ENCODE results near the gene GAS7.

Gene GAS7

GRCh38 chr17:10048629-10049350 is 149.6 kb downstream of the GAS7 start:
- 89 to 92% methylated on average over 6 to 7 of the region's 7 CpGs for WGBS, 2 experiments (ENCODE audit: insufficient coverage in 2 of 2)
- H3K4me1 ChIP-seq (ENCODE audit: control insufficient read depth, insufficient read depth, low read length, poor library complexity, severe bottlenecking), result peaks cover 19% of the 10 kb centered on the region
- no peaks in the 10 kb centered on the region for H3K9me3 ChIP-seq (ENCODE audit: control insufficient read depth, low read length)
- peak overlapping the region; percentile 77 for H3K27ac ChIP-seq (ENCODE audit: low read depth, low read length, severe bottlenecking)
- no peaks in the 10 kb centered on the region for H3K36me3 ChIP-seq (ENCODE audit: control insufficient read depth, insufficient read depth, low read length)
- no peak overlapping the region for H3K4me3 ChIP-seq (ENCODE audit: extremely low read depth, insufficient read depth, low read length, poor library complexity, severe bottlenecking)

DNA sequence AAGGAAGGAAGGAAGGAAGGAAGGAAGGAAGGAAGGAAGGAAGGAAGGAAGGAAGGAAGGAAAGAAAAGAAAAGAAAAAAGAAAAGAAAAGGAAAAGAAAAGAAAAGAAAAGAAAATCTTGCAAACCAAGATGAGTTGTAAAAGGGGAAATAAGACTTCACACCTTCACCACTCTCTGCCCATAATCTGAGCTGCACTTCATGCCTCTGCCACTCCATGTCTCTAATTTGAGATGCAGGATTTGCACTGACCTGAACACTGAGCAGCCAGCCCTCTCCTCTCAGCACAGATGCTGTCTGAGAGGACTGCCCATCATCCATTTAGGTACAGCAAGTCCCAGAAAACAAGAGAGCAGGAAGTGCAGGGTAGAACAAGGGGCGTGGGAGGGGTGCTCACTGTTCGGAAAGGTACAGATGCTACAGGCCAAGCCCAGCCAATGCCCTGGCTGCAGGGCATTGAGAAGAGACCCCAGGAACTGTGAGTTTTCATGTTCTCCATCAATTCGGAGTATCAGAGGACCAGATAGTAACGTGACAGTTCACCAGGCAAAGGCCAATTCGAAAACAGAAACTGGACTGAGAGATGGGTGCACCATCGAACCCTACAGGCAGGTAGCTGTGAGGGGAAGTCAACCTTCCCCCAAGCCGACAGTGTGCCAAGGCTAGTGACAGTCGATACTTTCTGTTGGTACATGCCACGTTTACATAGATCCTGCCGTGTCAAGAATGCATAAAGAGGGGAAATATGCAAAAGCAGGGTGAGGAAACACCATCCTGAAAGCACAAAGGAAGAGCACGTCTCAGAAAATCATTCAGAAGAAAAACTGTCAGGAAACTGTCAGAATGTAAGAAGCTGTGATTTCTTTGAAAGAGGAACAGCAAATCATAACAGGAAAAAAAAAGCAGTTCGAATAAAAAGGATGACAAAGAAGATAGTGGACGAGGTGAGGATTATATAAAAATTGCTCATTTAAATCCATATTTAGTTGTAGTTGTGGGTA is 151.3 kb downstream of the GAS7 start:
- Histone ChIP-seq H3K4me3 (ENCODE audit: extremely low read depth, insufficient read depth, low read length, poor library complexity, severe bottlenecking) (no peak overlapping the region), H3K27ac (ENCODE audit: low read depth, low read length, severe bottlenecking) (no peak overlapping the region), H3K36me3 (ENCODE audit: control insufficient read depth, insufficient read depth, low read length) (no peaks in the 10 kb centered on the region), H3K4me1 (ENCODE audit: control insufficient read depth, insufficient read depth, low read length, poor library complexity, severe bottlenecking) (peaks cover 19% of the 10 kb centered on the region), H3K9me3 (ENCODE audit: control insufficient read depth, low read length) (no peaks in the 10 kb centered on the region)
- 74 to 84% methylated on average over 11 of the region's 13 CpGs for WGBS, 2 experiments (ENCODE audit: insufficient coverage in 2 of 2)

GRCh38 chr17:10045871-10046658 is 152.3 kb downstream of the GAS7 start:
- H3K36me3 ChIP-seq (ENCODE audit: control insufficient read depth, insufficient read depth, low read length), result no peaks in the 10 kb centered on the region
- no peaks in the 10 kb centered on the region for H3K9me3 ChIP-seq (ENCODE audit: control insufficient read depth, low read length)
- no peak overlapping the region for H3K4me3 ChIP-seq (ENCODE audit: extremely low read depth, insufficient read depth, low read length, poor library complexity, severe bottlenecking)
- H3K27ac ChIP-seq (ENCODE audit: low read depth, low read length, severe bottlenecking), result no peak overlapping the region
- peaks cover 8% of the 10 kb centered on the region for H3K4me1 ChIP-seq (ENCODE audit: control insufficient read depth, insufficient read depth, low read length, poor library complexity, severe bottlenecking)
- WGBS, 2 experiments (ENCODE audit: insufficient coverage in 2 of 2), result 88 to 94% methylated on average over 10 to 16 of the region's 17 CpGs

GRCh38 chr17:10042589-10043244 is 155.7 kb downstream of the GAS7 start:
- Histone ChIP-seq H3K36me3 (ENCODE audit: control insufficient read depth, insufficient read depth, low read length) (no peaks in the 10 kb centered on the region), H3K4me3 (ENCODE audit: extremely low read depth, insufficient read depth, low read length, poor library complexity, severe bottlenecking) (no peak overlapping the region), H3K9me3 (ENCODE audit: control insufficient read depth, low read length) (no peaks in the 10 kb centered on the region), H3K27ac (ENCODE audit: low read depth, low read length, severe bottlenecking) (no peak overlapping the region), H3K4me1 (ENCODE audit: control insufficient read depth, insufficient read depth, low read length, poor library complexity, severe bottlenecking) (no peaks in the 10 kb centered on the region)
- WGBS, 2 experiments (ENCODE audit: insufficient coverage in 2 of 2), result 95 to 97% methylated on average over 8 to 9 of the region's 9 CpGs

DNA sequence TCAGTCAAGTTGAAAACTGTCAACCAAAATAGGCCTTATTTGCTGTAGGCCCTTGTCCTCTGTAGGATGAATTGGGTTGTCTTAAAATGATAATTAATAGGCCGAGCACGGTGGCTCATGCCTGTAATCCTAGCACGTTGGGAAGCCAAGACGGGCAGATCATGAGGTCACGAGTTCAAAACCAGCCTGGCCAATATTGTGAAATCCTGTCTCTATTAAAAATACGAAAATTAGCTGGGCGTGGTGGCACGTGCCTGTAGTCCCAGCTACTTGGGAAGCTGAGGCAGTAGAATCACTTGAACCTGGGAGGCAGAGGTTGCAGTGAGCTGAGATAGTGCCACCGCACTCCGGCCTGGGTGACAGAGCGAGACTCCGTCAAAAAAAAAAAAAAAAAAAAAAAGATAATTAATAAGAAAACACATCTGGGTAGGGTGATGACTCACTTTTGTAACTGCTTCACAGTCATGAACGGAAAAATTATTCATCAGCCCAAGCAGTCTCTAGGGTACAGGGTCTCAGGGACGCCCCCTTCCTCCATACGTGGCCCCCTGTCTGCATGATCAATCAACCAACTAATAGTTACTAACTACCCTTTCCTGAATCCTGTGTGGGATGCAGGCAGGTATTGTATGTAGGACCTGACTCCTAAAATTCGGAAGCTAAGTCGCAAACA is 156.4 kb downstream of the GAS7 start:
- H3K4me1 ChIP-seq (ENCODE audit: control insufficient read depth, insufficient read depth, low read length, poor library complexity, severe bottlenecking), result peaks cover 5% of the 10 kb centered on the region
- no peaks in the 10 kb centered on the region for H3K9me3 ChIP-seq (ENCODE audit: control insufficient read depth, low read length)
- no peaks in the 10 kb centered on the region for H3K36me3 ChIP-seq (ENCODE audit: control insufficient read depth, insufficient read depth, low read length)
- H3K27ac ChIP-seq (ENCODE audit: low read depth, low read length, severe bottlenecking), result no peak overlapping the region
- 94 to 95% methylated on average over 9 to 10 of the region's 17 CpGs for WGBS, 2 experiments (ENCODE audit: insufficient coverage in 2 of 2)
- no peak overlapping the region for H3K4me3 ChIP-seq (ENCODE audit: extremely low read depth, insufficient read depth, low read length, poor library complexity, severe bottlenecking)

DNA sequence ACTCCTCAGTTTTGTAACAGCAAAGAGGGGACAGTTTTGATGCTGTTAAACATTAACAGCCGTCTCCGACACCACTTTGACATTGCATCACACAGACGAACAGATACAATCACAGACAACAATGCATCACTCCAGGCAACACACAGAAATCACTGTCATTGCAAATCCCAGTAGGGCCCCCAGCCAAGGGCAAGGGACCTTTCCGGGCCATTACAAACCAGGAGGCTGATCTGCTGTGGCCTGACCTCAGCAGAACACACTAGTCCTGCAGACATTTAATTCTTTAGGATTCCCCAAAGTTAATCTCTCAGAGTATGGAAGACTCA is 157.2 kb downstream of the GAS7 start:
- Histone ChIP-seq H3K4me1 (ENCODE audit: control insufficient read depth, insufficient read depth, low read length, poor library complexity, severe bottlenecking) (peaks cover 13% of the 10 kb centered on the region), H3K36me3 (ENCODE audit: control insufficient read depth, insufficient read depth, low read length) (no peaks in the 10 kb centered on the region), H3K9me3 (ENCODE audit: control insufficient read depth, low read length) (no peaks in the 10 kb centered on the region), H3K4me3 (ENCODE audit: extremely low read depth, insufficient read depth, low read length, poor library complexity, severe bottlenecking) (no peak overlapping the region), H3K27ac (ENCODE audit: low read depth, low read length, severe bottlenecking) (no peak overlapping the region)
- WGBS, 2 experiments (ENCODE audit: insufficient coverage in 2 of 2), result 82 to 85% methylated on average over 4 of the region's 4 CpGs

DNA sequence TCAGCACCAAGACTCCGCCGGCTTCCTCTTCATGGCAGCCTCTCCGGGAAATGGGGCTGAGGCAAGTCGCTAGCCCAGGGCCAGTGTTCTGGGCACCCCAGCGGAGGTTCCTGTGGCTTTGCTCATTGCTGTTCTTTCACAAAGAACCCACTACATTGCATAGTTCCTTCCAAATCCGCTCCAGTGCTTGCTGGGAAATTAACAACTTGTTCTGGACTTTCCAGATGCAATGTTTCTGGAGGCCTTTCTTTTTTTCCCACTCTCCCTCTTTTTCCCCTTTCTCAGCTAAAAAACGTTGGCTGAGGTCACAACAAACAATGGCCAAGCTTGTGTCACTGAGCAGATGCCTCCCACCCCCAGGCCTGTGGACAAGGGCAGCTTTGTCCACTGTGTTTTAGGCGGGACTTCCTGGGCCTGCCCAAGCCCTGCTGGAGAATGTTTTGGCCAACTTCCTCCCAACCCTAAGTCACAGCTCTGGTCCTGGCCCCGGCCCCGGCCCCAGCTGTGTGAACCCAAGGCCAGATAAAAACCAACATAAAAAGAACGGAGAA is 161.8 kb downstream of the GAS7 start:
- Histone ChIP-seq H3K36me3 (ENCODE audit: control insufficient read depth, insufficient read depth, low read length) (no peaks in the 10 kb centered on the region), H3K9me3 (ENCODE audit: control insufficient read depth, low read length) (no peaks in the 10 kb centered on the region), H3K4me1 (ENCODE audit: control insufficient read depth, insufficient read depth, low read length, poor library complexity, severe bottlenecking) (peaks cover 29% of the 10 kb centered on the region), H3K27ac (ENCODE audit: low read depth, low read length, severe bottlenecking) (peak overlapping the region; percentile 90), H3K4me3 (ENCODE audit: extremely low read depth, insufficient read depth, low read length, poor library complexity, severe bottlenecking) (no peak overlapping the region)
- 78 to 88% methylated on average over 9 to 11 of the region's 11 CpGs for WGBS, 2 experiments (ENCODE audit: insufficient coverage in 2 of 2)

DNA sequence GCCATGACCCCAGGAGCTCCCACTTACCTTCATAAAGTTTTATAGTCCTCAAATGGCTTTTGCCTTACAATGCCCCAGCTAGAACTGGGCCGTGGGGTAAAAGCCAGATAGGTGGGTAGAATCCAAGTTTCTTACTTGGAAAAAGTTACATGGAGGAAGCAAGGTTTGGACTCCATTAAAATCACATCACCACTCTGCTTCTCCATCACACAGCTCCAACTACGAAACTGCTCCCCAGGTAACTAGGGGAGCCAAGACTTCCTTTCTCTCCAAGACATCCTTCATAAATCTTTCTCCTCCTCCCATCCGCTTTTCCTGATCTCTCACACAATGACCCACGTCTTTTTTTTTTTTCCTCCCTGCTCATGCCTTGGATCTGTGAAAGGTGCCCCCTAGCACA is 162.5 kb downstream of the GAS7 start:
- no peak overlapping the region for H3K4me3 ChIP-seq (ENCODE audit: extremely low read depth, insufficient read depth, low read length, poor library complexity, severe bottlenecking)
- peaks cover 35% of the 10 kb centered on the region for H3K4me1 ChIP-seq (ENCODE audit: control insufficient read depth, insufficient read depth, low read length, poor library complexity, severe bottlenecking)
- H3K9me3 ChIP-seq (ENCODE audit: control insufficient read depth, low read length), result no peaks in the 10 kb centered on the region
- 90 to 95% methylated on average over 3 to 4 of the region's 4 CpGs for WGBS, 2 experiments (ENCODE audit: insufficient coverage in 2 of 2)
- H3K36me3 ChIP-seq (ENCODE audit: control insufficient read depth, insufficient read depth, low read length), result no peaks in the 10 kb centered on the region
- peak overlapping the region; percentile 90 for H3K27ac ChIP-seq (ENCODE audit: low read depth, low read length, severe bottlenecking)

- Histone ChIP-seq H3K4me1 (ENCODE audit: control insufficient read depth, insufficient read depth, low read length, poor library complexity, severe bottlenecking) (peaks cover 35% of the 10 kb centered on the region), H3K27ac (ENCODE audit: low read depth, low read length, severe bottlenecking) (no peak overlapping the region), H3K4me3 (ENCODE audit: extremely low read depth, insufficient read depth, low read length, poor library complexity, severe bottlenecking) (no peak overlapping the region), H3K36me3 (ENCODE audit: control insufficient read depth, insufficient read depth, low read length) (no peaks in the 10 kb centered on the region), H3K9me3 (ENCODE audit: control insufficient read depth, low read length) (no peaks in the 10 kb centered on the region)
- WGBS, 2 experiments (ENCODE audit: insufficient coverage in 2 of 2), result 89 to 90% methylated on average over 12 to 15 of the region's 15 CpGs
These were observed 163.5 kb downstream of the GAS7 start for GRCh38 chr17:10034719-10035475.
